Measurements from ENCODE around the gene IGFBP4. TPM values are rescaled to one million over a fixed set of nuclear protein-coding genes. Genes with fewer than 3 reads are reported as not detected.

The IGFBP4 gene
- total and polyA plus RNA-seq, 2 of the 4 experiments (the other 2 are of a cell fraction), result 308 to 1,187 TPM

- Histone ChIP-seq H4K20me1 (ENCODE audit: insufficient read depth, low read length) (no peaks in the 10 kb centered on the region), H3K27ac (ENCODE audit: insufficient read depth, low read length) (no peak overlapping the region), H4K8ac (ENCODE audit: low read depth in 2 of 2, low read length in 2 of 2) (no peak overlapping the region), H3K79me1 (ENCODE audit: low read depth in 1 of 2, low read length in 2 of 2) (peaks cover 0 to 1% of the 10 kb centered on the region in 2 experiments; a peak in 1 of 4 replicates), H3K18ac (ENCODE audit: low read depth, low read length) (no peak overlapping the region), H2BK20ac (ENCODE audit: low read depth, low read length) (no peak overlapping the region), H2BK15ac (ENCODE audit: low read depth, low read length) (no peak overlapping the region; the same call in 2 of the 3 replicates), H2AK5ac (ENCODE audit: low read depth, low read length) (0 out of 2 replicates have a peak overlapping the region, but pooled peaks have one; percentile 4), H3K4me1 (ENCODE audit: control insufficient read depth, insufficient read depth, low read length) (peaks cover 8% of the 10 kb centered on the region), H4K5ac (ENCODE audit: low read depth, low read length) (no peak overlapping the region), H2AK9ac (replicated peaks; ENCODE audit: low read depth, low read length, poor library complexity) (peak overlapping the region; percentile 65), H2AFZ (replicated peaks; ENCODE audit: low read length, poor library complexity) (peak overlapping the region; percentile 54), H3K4ac (ENCODE audit: low read depth, low read length) (peak overlapping the region; percentile 68), H3K14ac (replicated peaks; ENCODE audit: low read depth, low read length) (peak overlapping the region; percentile 52; the same call in 1 of the 2 replicates), H4K91ac (ENCODE audit: insufficient read depth, low read depth, low read length) (no peak overlapping the region), H2BK120ac (ENCODE audit: low read depth, low read length) (no peak overlapping the region), H3K36me3 (ENCODE audit: control insufficient read depth, insufficient read depth, low read length) (no peaks in the 10 kb centered on the region), H3K4me2 (ENCODE audit: low read depth, low read length) (no peak overlapping the region), H3K4me3 (ENCODE audit: insufficient read depth, low read depth, low read length) (no peak overlapping the region), H3K9me3 (ENCODE audit: control insufficient read depth, insufficient read depth, low read length) (no peaks in the 10 kb centered on the region), H3K23ac (ENCODE audit: low read depth, low read length) (no peak overlapping the region), H3K9me1 (ENCODE audit: insufficient read depth, low read length) (peaks cover 7% of the 10 kb centered on the region; the same call in 1 of the 2 replicates), H3K56ac (ENCODE audit: extremely low read depth, insufficient read depth, low read length) (no peak overlapping the region), H3K9ac (ENCODE audit: low read depth, low read length) (no peak overlapping the region), H3K27me3 (ENCODE audit: control insufficient read depth, insufficient read depth, low read length) (no peaks in the 10 kb centered on the region), H2BK5ac (ENCODE audit: low read depth, low read length, poor library complexity, severe bottlenecking) (no peak overlapping the region)
- no peak for ATAC-seq (ENCODE audit: low read depth)
- BruUV-seq (replicated peaks), result no TSS peak
- in situ Hi-C loops (cut with MboI; ENCODE audit: low sequenced_read_pairs), result no loop called here
- intact Hi-C loops (cut with micrococcal nuclease), result no loop called here
- DNase-seq, result peak; percentile 26
- TF ChIP-seq CTCF (conservative IDR thresholded peaks at IDR 0.05; ENCODE audit: low read depth, low read length) (no peak), SMC3 (IDR thresholded peaks at IDR 0.05; ENCODE audit: low read depth, low read length) (no peak), RCOR1 (IDR thresholded peaks at IDR 0.05; ENCODE audit: insufficient replicate concordance, low read length) (no peak), USF2 (IDR thresholded peaks at IDR 0.05; ENCODE audit: low read depth, low read length) (no peak), NFE2L2 (IDR thresholded peaks at IDR 0.05; ENCODE audit: low read depth, low read length) (no peak)
- WGBS, 2 experiments (ENCODE audit: extremely low coverage in 2 of 2, insufficient read length in 1 of 2), result 67% methylated on average over 1 of the region's 5 CpGs; no CpG with 5 or more reads in 1 of the 2 experiments
- dilution Hi-C loops (cut with HindIII; ENCODE audit: low sequenced_read_pairs, unreplicated experiment), result no loop called here
- POLR2A ChIA-PET (ENCODE audit: unreplicated experiment), result no interaction called here
- CTCF ChIA-PET, result interaction anchor here (1.1 to 1.5 kb wide), 2 partner anchors 39 to 83 kb away, joined by 3 to 7 read pairs; no protein-coding TSS in a partner anchor
Observed at GRCh38 chr17:40437095-40437732, 6.0 kb upstream of the IGFBP4 start.
